Measurements from ENCODE around the gene BOD1L1.

The BOD1L1 gene

GRCh38 chr4:13535118-13535517 lies 92.4 kb downstream of the BOD1L1 start:
- Histone ChIP-seq H2AFZ (ENCODE audit: low read depth) (no peak overlapping the region), H4K20me1 (ENCODE audit: insufficient read depth) (no peaks in the 10 kb centered on the region), H3K79me2 (ENCODE audit: insufficient read depth, low read depth) (no peaks in the 10 kb centered on the region), H3K4me3 (IDR thresholded peaks at IDR 0.05; ENCODE audit: insufficient read depth, low read depth, low read length) (no peak overlapping the region), H3K4me2 (no peak overlapping the region), H3K4me1 (ENCODE audit: low read depth, poor library complexity, severe bottlenecking) (no peaks in the 10 kb centered on the region), H3K36me3 (ENCODE audit: insufficient read depth) (no peaks in the 10 kb centered on the region), H3K9ac (no peak overlapping the region), H3K27me3 (ENCODE audit: insufficient read depth, low read depth) (no peaks in the 10 kb centered on the region), H3K27ac (no peak overlapping the region)
- TF ChIP-seq, protein P1, sequence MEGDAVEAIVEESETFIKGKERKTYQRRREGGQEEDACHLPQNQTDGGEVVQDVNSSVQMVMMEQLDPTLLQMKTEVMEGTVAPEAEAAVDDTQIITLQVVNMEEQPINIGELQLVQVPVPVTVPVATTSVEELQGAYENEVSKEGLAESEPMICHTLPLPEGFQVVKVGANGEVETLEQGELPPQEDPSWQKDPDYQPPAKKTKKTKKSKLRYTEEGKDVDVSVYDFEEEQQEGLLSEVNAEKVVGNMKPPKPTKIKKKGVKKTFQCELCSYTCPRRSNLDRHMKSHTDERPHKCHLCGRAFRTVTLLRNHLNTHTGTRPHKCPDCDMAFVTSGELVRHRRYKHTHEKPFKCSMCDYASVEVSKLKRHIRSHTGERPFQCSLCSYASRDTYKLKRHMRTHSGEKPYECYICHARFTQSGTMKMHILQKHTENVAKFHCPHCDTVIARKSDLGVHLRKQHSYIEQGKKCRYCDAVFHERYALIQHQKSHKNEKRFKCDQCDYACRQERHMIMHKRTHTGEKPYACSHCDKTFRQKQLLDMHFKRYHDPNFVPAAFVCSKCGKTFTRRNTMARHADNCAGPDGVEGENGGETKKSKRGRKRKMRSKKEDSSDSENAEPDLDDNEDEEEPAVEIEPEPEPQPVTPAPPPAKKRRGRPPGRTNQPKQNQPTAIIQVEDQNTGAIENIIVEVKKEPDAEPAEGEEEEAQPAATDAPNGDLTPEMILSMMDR (conservative IDR thresholded peaks at IDR 0.05; ENCODE audit: low read depth, low read length) = no peak

GRCh38 chr4:13534344-13535063 lies 93.0 kb downstream of the BOD1L1 start:
- Histone ChIP-seq H2AFZ (ENCODE audit: low read depth) (no peak overlapping the region), H3K9ac (no peak overlapping the region), H3K27me3 (ENCODE audit: insufficient read depth, low read depth) (no peaks in the 10 kb centered on the region), H3K27ac (no peak overlapping the region), H3K4me3 (IDR thresholded peaks at IDR 0.05; ENCODE audit: insufficient read depth, low read depth, low read length) (no peak overlapping the region), H3K36me3 (ENCODE audit: insufficient read depth) (no peaks in the 10 kb centered on the region), H3K4me1 (ENCODE audit: low read depth, poor library complexity, severe bottlenecking) (no peaks in the 10 kb centered on the region), H3K4me2 (no peak overlapping the region), H3K79me2 (ENCODE audit: insufficient read depth, low read depth) (no peaks in the 10 kb centered on the region), H4K20me1 (ENCODE audit: insufficient read depth) (no peaks in the 10 kb centered on the region)
- TF ChIP-seq, protein P1 (conservative IDR thresholded peaks at IDR 0.05; ENCODE audit: low read depth, low read length) = no peak

- no peaks in the 10 kb centered on the region for H4K20me1 ChIP-seq (ENCODE audit: insufficient read depth)
- H3K4me2 ChIP-seq = no peak overlapping the region
- no peak overlapping the region for H2AFZ ChIP-seq (ENCODE audit: low read depth)
- H3K27ac ChIP-seq = no peak overlapping the region
- H3K79me2 ChIP-seq (ENCODE audit: insufficient read depth, low read depth) = no peaks in the 10 kb centered on the region
- no peaks in the 10 kb centered on the region for H3K36me3 ChIP-seq (ENCODE audit: insufficient read depth)
- TF ChIP-seq, protein P1 (conservative IDR thresholded peaks at IDR 0.05; ENCODE audit: low read depth, low read length) = no peak
- H3K9ac ChIP-seq = no peak overlapping the region
- no peak overlapping the region for H3K4me3 ChIP-seq (IDR thresholded peaks at IDR 0.05; ENCODE audit: insufficient read depth, low read depth, low read length)
- H3K27me3 ChIP-seq (ENCODE audit: insufficient read depth, low read depth) = no peaks in the 10 kb centered on the region
- H3K4me1 ChIP-seq (ENCODE audit: low read depth, poor library complexity, severe bottlenecking) = peaks cover 2% of the 10 kb centered on the region
Measured at GRCh38 chr4:13533670-13534343, 93.7 kb downstream of the BOD1L1 start.

GRCh38 chr4:13531625-13531998 lies 95.9 kb downstream of the BOD1L1 start:
- no peaks in the 10 kb centered on the region for H3K36me3 ChIP-seq (ENCODE audit: insufficient read depth)
- H3K4me2 ChIP-seq = no peak overlapping the region
- no peaks in the 10 kb centered on the region for H3K27me3 ChIP-seq (ENCODE audit: insufficient read depth, low read depth)
- H3K27ac ChIP-seq = no peak overlapping the region
- no peaks in the 10 kb centered on the region for H4K20me1 ChIP-seq (ENCODE audit: insufficient read depth)
- TF ChIP-seq, protein P1 (conservative IDR thresholded peaks at IDR 0.05; ENCODE audit: low read depth, low read length) = no peak
- peaks cover 4% of the 10 kb centered on the region for H3K4me1 ChIP-seq (ENCODE audit: low read depth, poor library complexity, severe bottlenecking)
- no peak overlapping the region for H3K4me3 ChIP-seq (IDR thresholded peaks at IDR 0.05; ENCODE audit: insufficient read depth, low read depth, low read length)
- H3K9ac ChIP-seq = no peak overlapping the region
- H3K79me2 ChIP-seq (ENCODE audit: insufficient read depth, low read depth) = no peaks in the 10 kb centered on the region
- no peak overlapping the region for H2AFZ ChIP-seq (ENCODE audit: low read depth)
